ENCODE results near the gene FAM135A. TPM values are rescaled to one million over a fixed set of nuclear protein-coding genes. Genes with fewer than 3 reads are reported as not detected.

The FAM135A gene
- total RNA-seq, 1 experiment from 2014 or later: 11.2 TPM

- Histone ChIP-seq H3K9me3 (ENCODE audit: low read depth, low read length, poor library complexity, severe bottlenecking) (no peaks in the 10 kb centered on the region), H3K27me3 (replicated peaks; ENCODE audit: insufficient read depth, low read depth, low read length, poor library complexity) (no peaks in the 10 kb centered on the region), H3K36me3 (ENCODE audit: insufficient read depth, low read length, poor library complexity, severe bottlenecking) (no peaks in the 10 kb centered on the region), H3K4me1 (ENCODE audit: insufficient read depth, low read length, poor library complexity, severe bottlenecking) (no peaks in the 10 kb centered on the region), H3K4me3 (ENCODE audit: low read depth, low read length, poor library complexity, severe bottlenecking) (no peak overlapping the region), H3K27ac (ENCODE audit: low read depth, low read length, poor library complexity, severe bottlenecking) (no peak overlapping the region)
- ChIA-PET CTCF (no interaction called here), POLR2A (ENCODE audit: low non-redundant PET) (no interaction called here)
- intact Hi-C loops (cut with micrococcal nuclease; ENCODE audit: unreplicated experiment): no loop called here
- DNase-seq (ENCODE audit: low spot score): no peak
- TF ChIP-seq EZH2 (IDR thresholded peaks at IDR 0.05; ENCODE audit: borderline replicate concordance, low read depth, low read length, poor library complexity, severe bottlenecking) (no peak), CTCF (conservative IDR thresholded peaks at IDR 0.05; ENCODE audit: low read depth, low read length) (no peak)
- BruUV-seq (replicated peaks): no TSS peak
Observed at GRCh38 chr6:70575899-70576495, 162.7 kb downstream of the FAM135A start.

DNA sequence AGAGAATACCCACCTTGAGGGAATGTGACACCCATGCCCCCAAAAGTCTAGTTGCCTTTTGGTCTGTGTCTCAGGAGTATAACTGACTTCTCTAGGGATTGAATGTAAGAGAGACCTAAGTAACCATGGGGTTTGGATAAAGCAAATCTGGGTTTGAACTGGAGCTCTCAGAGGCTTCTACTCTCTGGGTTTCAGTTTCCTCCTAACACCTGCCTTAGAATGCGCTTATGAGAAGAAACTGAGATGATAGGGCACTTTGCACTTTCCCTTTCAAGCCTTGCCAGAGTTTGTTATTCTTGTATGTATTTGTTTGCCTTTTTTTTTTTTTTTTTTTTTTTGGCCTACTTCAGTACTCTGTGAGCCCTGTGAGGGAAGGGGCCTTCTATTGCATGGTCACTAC, 172.8 kb downstream of the FAM135A start:
- intact Hi-C loops (cut with micrococcal nuclease; ENCODE audit: unreplicated experiment): no loop called here
- no TSS peak for BruUV-seq (replicated peaks)
- DNase-seq (ENCODE audit: low spot score): no peak
- H3K4me1 ChIP-seq (ENCODE audit: insufficient read depth, low read length, poor library complexity, severe bottlenecking): no peaks in the 10 kb centered on the region
- no peaks in the 10 kb centered on the region for H3K36me3 ChIP-seq (ENCODE audit: insufficient read depth, low read length, poor library complexity, severe bottlenecking)
- H3K9me3 ChIP-seq (ENCODE audit: low read depth, low read length, poor library complexity, severe bottlenecking): no peaks in the 10 kb centered on the region
- ChIA-PET POLR2A (ENCODE audit: low non-redundant PET) (no interaction called here), CTCF (no interaction called here)
- H3K4me3 ChIP-seq (ENCODE audit: low read depth, low read length, poor library complexity, severe bottlenecking): no peak overlapping the region
- no peaks in the 10 kb centered on the region for H3K27me3 ChIP-seq (replicated peaks; ENCODE audit: insufficient read depth, low read depth, low read length, poor library complexity)
- TF ChIP-seq EZH2 (IDR thresholded peaks at IDR 0.05; ENCODE audit: borderline replicate concordance, low read depth, low read length, poor library complexity, severe bottlenecking) (no peak), CTCF (conservative IDR thresholded peaks at IDR 0.05; ENCODE audit: low read depth, low read length) (no peak)
- no peak overlapping the region for H3K27ac ChIP-seq (ENCODE audit: low read depth, low read length, poor library complexity, severe bottlenecking)

DNA sequence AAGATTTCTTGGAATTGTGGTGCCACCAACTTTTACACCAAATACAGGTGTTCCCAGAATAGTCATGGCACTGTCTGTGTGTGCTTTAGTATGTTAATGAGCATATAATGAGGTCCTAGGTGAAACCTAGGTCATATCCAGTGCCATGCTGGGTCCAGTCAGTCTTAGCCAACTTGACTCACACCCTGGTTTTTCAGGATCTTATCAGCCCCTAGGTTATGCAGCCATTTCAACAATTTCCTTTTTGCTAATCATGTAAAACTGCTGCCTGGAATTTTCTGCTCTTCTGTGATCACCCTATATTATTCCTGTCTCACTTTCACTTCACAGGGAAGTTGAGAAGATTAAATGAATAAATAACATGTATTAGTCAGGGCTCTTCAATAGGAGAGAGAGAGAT, 177.1 kb downstream of the FAM135A start:
- POLR2A ChIA-PET (ENCODE audit: low non-redundant PET): no interaction called here
- Histone ChIP-seq H3K4me1 (ENCODE audit: insufficient read depth, low read length, poor library complexity, severe bottlenecking) (no peaks in the 10 kb centered on the region), H3K4me3 (ENCODE audit: low read depth, low read length, poor library complexity, severe bottlenecking) (no peak overlapping the region), H3K9me3 (ENCODE audit: low read depth, low read length, poor library complexity, severe bottlenecking) (no peaks in the 10 kb centered on the region), H3K36me3 (ENCODE audit: insufficient read depth, low read length, poor library complexity, severe bottlenecking) (no peaks in the 10 kb centered on the region), H3K27me3 (replicated peaks; ENCODE audit: insufficient read depth, low read depth, low read length, poor library complexity) (no peaks in the 10 kb centered on the region), H3K27ac (ENCODE audit: low read depth, low read length, poor library complexity, severe bottlenecking) (no peak overlapping the region)
- no TSS peak for BruUV-seq (replicated peaks)
- no peak for DNase-seq (ENCODE audit: low spot score)
- intact Hi-C loops (cut with micrococcal nuclease; ENCODE audit: unreplicated experiment): no loop called here
- no peak for TF ChIP-seq EZH2 (IDR thresholded peaks at IDR 0.05; ENCODE audit: borderline replicate concordance, low read depth, low read length, poor library complexity, severe bottlenecking)
- no peak for TF ChIP-seq CTCF (conservative IDR thresholded peaks at IDR 0.05; ENCODE audit: low read depth, low read length)
- CTCF ChIA-PET: no interaction called here
